Tibial nerve (tissue), 4 donors: ENCODE measurements around the gene SPRR2B.

Experiments
- EP300 ChIP-seq, 2 donors: sonication (generic); formaldehyde crosslinking; IDR thresholded peaks; one replicate each; pipeline ENCODE4 v1.6.1; 2017; ENCODE audit warnings: antibody characterized with exemption in 2 of 2, mild to moderate bottlenecking in 1 of 2
- POLR2A ChIP-seq, 2 donors: fragments of 450-650 bp; IDR thresholded peaks; one replicate each; pipeline ENCODE4 v1.6.1; 2017; ENCODE audit warnings: antibody characterized with exemption in 2 of 2, mild to moderate bottlenecking in 2 of 2, moderate library complexity in 2 of 2
- TF ChIP-seq, protein P1 (sequence below), 5 experiments: fragments of 200-600 bp in 3 of 5; fragments of 450-650 bp in 2 of 5; sonication (generic) in 3 of 5; IDR thresholded peaks; one replicate each; pipeline ENCODE4 v1.5.1; 2016 to 2019; ENCODE audit warnings: antibody characterized with exemption in 5 of 5, mild to moderate bottlenecking in 3 of 5, moderate library complexity in 2 of 5

GRCh38 chr1:153028766-153029165 is 42.6 kb downstream of the SPRR2B start:
- TF ChIP-seq, protein P1, sequence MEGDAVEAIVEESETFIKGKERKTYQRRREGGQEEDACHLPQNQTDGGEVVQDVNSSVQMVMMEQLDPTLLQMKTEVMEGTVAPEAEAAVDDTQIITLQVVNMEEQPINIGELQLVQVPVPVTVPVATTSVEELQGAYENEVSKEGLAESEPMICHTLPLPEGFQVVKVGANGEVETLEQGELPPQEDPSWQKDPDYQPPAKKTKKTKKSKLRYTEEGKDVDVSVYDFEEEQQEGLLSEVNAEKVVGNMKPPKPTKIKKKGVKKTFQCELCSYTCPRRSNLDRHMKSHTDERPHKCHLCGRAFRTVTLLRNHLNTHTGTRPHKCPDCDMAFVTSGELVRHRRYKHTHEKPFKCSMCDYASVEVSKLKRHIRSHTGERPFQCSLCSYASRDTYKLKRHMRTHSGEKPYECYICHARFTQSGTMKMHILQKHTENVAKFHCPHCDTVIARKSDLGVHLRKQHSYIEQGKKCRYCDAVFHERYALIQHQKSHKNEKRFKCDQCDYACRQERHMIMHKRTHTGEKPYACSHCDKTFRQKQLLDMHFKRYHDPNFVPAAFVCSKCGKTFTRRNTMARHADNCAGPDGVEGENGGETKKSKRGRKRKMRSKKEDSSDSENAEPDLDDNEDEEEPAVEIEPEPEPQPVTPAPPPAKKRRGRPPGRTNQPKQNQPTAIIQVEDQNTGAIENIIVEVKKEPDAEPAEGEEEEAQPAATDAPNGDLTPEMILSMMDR (IDR thresholded peaks at IDR 0.05): no peak
- TF ChIP-seq POLR2A (IDR thresholded peaks at IDR 0.05): no peak
- TF ChIP-seq EP300 (IDR thresholded peaks at IDR 0.05): no peak
